Fibroblast of skin of left biceps (primary cell): ENCODE measurements around the gene C5orf52.
"Not testable (repeated sequence)": the region's sequence is repeated elsewhere in the genome, so short reads cannot be mapped to it uniquely, and the experiment has no call there.

Experiments used
- DNase-seq, 2 experiments: peaks; one replicate each; pipeline ENCODE4 v3.0.0-alpha.2; 2013; ENCODE audit warnings: low read depth in 2 of 2

C5orf52 gene

GRCh38 chr5:157670662-157671591 is at the start of gene C5orf52:
TSS of gene C5orf52 (plus strand) at chr5:157671533. CDS start at chr5:157671615, 82 bp downstream.
- DNase-seq: no peak

GRCh38 chr5:157624144-157624543 is 47.2 kb upstream of the C5orf52 start:
- DNase-seq: no peak

- DNase-seq: no peak
Observed at GRCh38 chr5:157626831-157627230, 44.5 kb upstream of the C5orf52 start.

GRCh38 chr5:157630341-157630740 is 41.0 kb upstream of the C5orf52 start:
- DNase-seq: no peak

DNA sequence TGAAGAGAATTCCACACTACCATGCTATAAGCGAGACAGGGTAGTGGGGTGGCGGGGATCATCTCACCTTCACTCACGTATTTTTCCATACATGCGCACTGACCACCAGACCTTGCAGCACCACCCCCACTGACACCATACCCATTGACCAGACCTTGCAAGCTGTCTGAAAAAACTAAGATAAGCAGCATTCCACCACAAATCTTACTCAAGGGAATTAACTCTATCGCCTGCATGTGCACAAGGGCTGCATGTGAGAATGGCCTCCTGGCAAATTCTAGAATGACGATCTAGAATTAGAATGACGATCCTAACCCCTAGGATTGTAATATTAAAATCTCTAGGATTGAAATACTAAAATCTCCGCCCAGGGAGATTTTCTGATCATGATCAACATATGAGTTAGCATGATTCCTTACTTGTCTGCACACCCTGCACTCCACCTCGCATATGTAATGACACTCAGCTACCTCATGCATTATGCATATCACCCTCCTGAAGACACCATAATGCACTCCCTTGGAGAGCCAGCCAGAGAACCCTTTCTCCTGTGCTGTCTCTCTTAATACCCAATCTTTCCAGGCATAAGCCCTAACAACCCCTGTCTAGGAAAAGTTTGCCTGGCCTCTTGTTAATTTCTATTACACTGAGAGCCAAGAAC is 30.8 kb upstream of the C5orf52 start:
- no peak for DNase-seq

- DNase-seq: no peak
Observed at GRCh38 chr5:157648275-157648990, 22.9 kb upstream of the C5orf52 start.

DNA sequence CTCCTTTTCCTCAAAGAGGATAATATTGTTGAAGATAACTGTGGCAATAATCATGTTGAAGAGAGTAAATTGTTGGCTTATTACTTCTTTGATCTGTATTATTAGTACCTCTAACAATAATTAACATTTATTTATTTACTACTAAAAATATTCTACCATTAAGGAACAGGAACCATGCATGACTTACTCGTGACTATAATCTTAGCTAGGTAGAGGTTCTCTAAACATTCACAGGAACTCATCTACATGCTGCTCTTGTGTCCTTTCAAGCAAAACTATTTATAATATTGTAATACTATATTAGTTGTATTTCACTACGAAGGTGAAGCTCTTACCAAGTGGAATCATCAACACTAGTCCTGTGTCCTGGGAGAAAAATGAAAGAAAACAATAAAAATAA is 22.2 kb upstream of the C5orf52 start:
- no peak for DNase-seq

- no peak for DNase-seq
Observed at GRCh38 chr5:157650991-157651611, 20.2 kb upstream of the C5orf52 start.

GRCh38 chr5:157651623-157652376 is 19.5 kb upstream of the C5orf52 start:
- DNase-seq: peak in 1 of 2 experiments; percentile 18

DNA sequence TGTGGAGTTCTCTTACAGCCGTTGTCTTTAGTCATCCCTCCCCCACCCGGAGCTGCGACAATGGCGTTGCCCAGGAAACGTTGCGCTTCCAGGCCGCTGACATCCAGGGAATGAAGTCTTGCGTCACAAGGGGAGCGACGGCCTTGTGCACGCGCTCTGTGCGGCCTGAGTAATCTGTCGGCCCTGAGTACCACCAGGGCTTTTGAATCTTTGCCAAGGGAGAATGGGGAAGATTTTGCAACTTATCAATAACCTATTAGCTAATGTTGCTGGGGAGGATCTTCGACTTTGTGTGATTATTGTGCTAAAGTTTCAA is 19.0 kb upstream of the C5orf52 start, which contains the start of gene SOX30:
SOX30 (minus strand) TSS at position 62 of the 316 bp plus-strand sequence. CDS start 360 bp downstream, outside the sequence.
- no peak for DNase-seq

GRCh38 chr5:157657516-157657915 is 13.8 kb upstream of the C5orf52 start:
- no peak for DNase-seq

DNA sequence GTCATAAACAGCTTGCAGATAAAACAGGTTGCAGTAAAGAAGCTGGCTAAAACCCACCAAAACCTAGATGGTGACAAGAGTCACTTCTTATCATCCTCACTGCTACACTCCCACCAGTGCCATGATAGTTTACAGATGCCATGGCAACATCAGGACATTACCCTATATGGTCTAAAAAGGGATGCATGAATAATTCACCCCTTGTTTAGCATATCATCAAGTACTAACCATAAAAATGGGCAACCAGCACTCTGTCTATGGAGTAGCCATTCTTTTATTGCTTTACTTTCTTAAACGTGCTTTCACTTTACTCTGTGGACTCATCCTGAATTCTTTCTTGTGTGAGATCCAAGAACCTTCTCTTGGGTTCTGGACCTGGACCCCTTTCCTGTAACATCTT is 12.4 kb upstream of the C5orf52 start:
- DNase-seq: no peak

DNA sequence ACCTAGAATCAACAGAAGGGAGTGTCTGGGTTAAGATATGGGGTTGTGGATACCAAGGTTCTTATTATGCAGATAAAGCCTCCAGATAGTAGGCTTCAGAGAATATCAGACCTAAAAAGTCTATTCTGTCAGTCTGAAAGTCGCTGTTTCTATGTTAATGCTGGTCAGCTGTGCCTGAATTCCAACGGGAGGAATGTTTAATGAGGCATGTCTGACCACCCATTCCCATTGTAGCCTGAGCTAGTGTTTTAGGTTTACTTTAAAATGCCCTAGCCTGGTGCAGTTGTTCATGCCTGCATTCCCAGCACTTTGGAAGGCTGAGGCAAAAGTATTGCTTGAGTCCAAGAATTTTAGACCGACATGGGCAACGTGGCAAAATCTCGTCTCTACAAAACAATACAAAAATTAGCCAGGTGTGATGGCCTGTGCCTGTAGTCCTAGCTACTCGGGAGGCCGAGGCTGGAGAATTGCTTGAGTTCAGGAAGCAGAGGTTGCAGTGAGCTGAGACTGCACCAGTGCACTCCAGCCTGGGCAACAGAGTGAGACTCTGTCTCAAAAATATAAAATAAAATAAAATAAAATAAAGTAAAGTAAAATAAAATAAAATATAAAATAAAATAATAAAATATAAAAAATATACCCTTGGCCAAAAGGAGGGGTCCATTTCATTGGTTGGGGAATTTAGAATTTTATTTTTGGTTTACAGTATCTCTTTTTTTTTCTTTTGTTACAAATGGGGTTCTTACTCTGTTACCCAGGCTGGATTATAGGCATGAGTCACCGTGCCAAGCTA is 11.3 kb upstream of the C5orf52 start:
- DNase-seq: no peak

- DNase-seq: peak in 1 of 2 experiments; percentile 31
Observed at GRCh38 chr5:157665467-157666070, 5.8 kb upstream of the C5orf52 start.

GRCh38 chr5:157668356-157668755 is 3.0 kb upstream of the C5orf52 start:
- DNase-seq: no peak

GRCh38 chr5:157669701-157670097 is 1.6 kb upstream of the C5orf52 start:
- DNase-seq: no peak

GRCh38 chr5:157671592-157672330 is 428 bp downstream of the C5orf52 start:
- no peak for DNase-seq

GRCh38 chr5:157672976-157673375 is 1.6 kb downstream of the C5orf52 start:
- DNase-seq: no peak

DNA sequence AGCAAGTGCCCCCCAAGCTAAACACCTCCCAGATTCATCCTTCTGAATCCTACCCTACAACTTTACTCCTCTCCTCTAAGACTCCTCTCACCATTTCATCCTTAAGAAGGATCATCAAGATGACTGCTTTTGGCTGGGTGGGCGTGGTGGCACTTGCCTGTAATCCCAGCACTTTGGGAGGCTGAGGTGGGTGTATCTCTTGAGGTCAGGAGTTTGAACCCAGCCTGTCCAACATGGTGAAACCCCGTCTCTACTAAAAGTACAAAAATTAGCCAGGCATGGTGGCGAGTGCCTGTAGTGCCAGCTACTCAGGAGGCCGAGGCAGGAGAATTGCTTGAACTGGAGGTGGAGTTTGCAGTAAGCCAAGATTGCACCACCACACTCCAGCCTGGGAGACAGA is 3.0 kb downstream of the C5orf52 start:
- DNase-seq: not testable (repeated sequence)
